ENCODE measurements around the gene TIMM21. TPM values are rescaled to one million over a fixed set of nuclear protein-coding genes. Genes with fewer than 3 reads are reported as not detected.
A peak's percentile ranks its signal among the peaks of the same experiment; 100 is the strongest.

The TIMM21 gene
- total RNA-seq, 3 donors from 2014 or later (not counting 1 experiment from before 2014, with no cell fraction given): 13.1 to 17.3 (median 16.1) TPM

- H3K27me3 Mint-ChIP-seq (ENCODE audit: low read depth in 2 of 2): peaks cover 6 to 11% of the 10 kb centered on the region in 2 donors
- H3K4me1 Mint-ChIP-seq: peaks cover 30 to 31% of the 10 kb centered on the region in 2 donors
- peak overlapping the region; percentile 97 for H3K4me3 Mint-ChIP-seq
- no peaks in the 10 kb centered on the region for H3K9me3 Mint-ChIP-seq
- peak overlapping the region; percentile 98 to 100 for H3K27ac Mint-ChIP-seq
- H3K27ac ChIP-seq (ENCODE audit: low read length): peak overlapping the region; percentile 96
- H3K9me3 ChIP-seq (ENCODE audit: control insufficient read depth, insufficient read depth, low read length): no peaks in the 10 kb centered on the region
- no peak for TF ChIP-seq CTCF (IDR thresholded peaks at IDR 0.05)
- peak overlapping the region; percentile 84 for H3K4me3 ChIP-seq (ENCODE audit: low read length)
- H3K27me3 ChIP-seq (ENCODE audit: control insufficient read depth, insufficient read depth, low read length): no peaks in the 10 kb centered on the region
- under 1% methylated on average over 28 of the region's 28 CpGs for WGBS (ENCODE audit: insufficient coverage)
- H3K36me3 Mint-ChIP-seq: no peaks in the 10 kb centered on the region
- peaks cover 5% of the 10 kb centered on the region for H3K36me3 ChIP-seq (ENCODE audit: control insufficient read depth, insufficient read depth, low read length)
- DNase-seq (no peak), ATAC-seq (no peak)
- intact Hi-C loops (cut with micrococcal nuclease): no loop called here
- H3K4me1 ChIP-seq (ENCODE audit: control insufficient read depth, insufficient read depth, low read length): peaks cover 15% of the 10 kb centered on the region
Observed at GRCh38 chr18:74147491-74147778, 888 bp upstream of the TIMM21 start.

- ATAC-seq (peak in 1 of 3 donors; percentile 1), DNase-seq (no peak)
- Histone ChIP-seq H3K9me3 (ENCODE audit: control insufficient read depth, insufficient read depth, low read length) (no peaks in the 10 kb centered on the region), H3K36me3 (ENCODE audit: control insufficient read depth, insufficient read depth, low read length) (peaks cover 5% of the 10 kb centered on the region), H3K27me3 (ENCODE audit: control insufficient read depth, insufficient read depth, low read length) (no peaks in the 10 kb centered on the region), H3K4me1 (ENCODE audit: control insufficient read depth, insufficient read depth, low read length) (peaks cover 15% of the 10 kb centered on the region), H3K4me3 (ENCODE audit: low read length) (peak overlapping the region; percentile 84), H3K27ac (ENCODE audit: low read length) (peak overlapping the region; percentile 96)
- peaks cover 39 to 40% of the 10 kb centered on the region in 2 donors for H3K4me1 Mint-ChIP-seq
- WGBS (ENCODE audit: insufficient coverage): under 1% methylated on average over 25 of the region's 25 CpGs
- TF ChIP-seq CTCF (IDR thresholded peaks at IDR 0.05): no peak
- H3K4me3 Mint-ChIP-seq: peak overlapping the region; percentile 97
- H3K9me3 Mint-ChIP-seq: no peaks in the 10 kb centered on the region
- H3K36me3 Mint-ChIP-seq: no peaks in the 10 kb centered on the region
- intact Hi-C loops (cut with micrococcal nuclease): loop anchor here (1.0 kb wide), 3 partner anchors 144 to 449 kb away; partner anchors contain the start of gene ZNF407
- H3K27ac Mint-ChIP-seq: peak overlapping the region; percentile 98 to 100
- peaks cover 4 to 6% of the 10 kb centered on the region in 2 donors for H3K27me3 Mint-ChIP-seq (ENCODE audit: low read depth in 2 of 2)
Observed at GRCh38 chr18:74148543-74149070, 284 bp downstream of the TIMM21 start.

GRCh38 chr18:74149878-74150277 lies 1.6 kb downstream of the TIMM21 start:
- peak overlapping the region; percentile 2 for H3K4me3 Mint-ChIP-seq
- Histone ChIP-seq H3K27ac (ENCODE audit: low read length) (no peak overlapping the region), H3K27me3 (ENCODE audit: control insufficient read depth, insufficient read depth, low read length) (no peaks in the 10 kb centered on the region), H3K4me1 (ENCODE audit: control insufficient read depth, insufficient read depth, low read length) (peaks cover 15% of the 10 kb centered on the region), H3K36me3 (ENCODE audit: control insufficient read depth, insufficient read depth, low read length) (peaks cover 8% of the 10 kb centered on the region), H3K9me3 (ENCODE audit: control insufficient read depth, insufficient read depth, low read length) (no peaks in the 10 kb centered on the region), H3K4me3 (ENCODE audit: low read length) (no peak overlapping the region)
- no peak for DNase-seq
- H3K36me3 Mint-ChIP-seq: no peaks in the 10 kb centered on the region
- intact Hi-C loops (cut with micrococcal nuclease): no loop called here
- no peaks in the 10 kb centered on the region for H3K9me3 Mint-ChIP-seq
- no peak overlapping the region for H3K27ac Mint-ChIP-seq
- H3K4me1 Mint-ChIP-seq: peaks cover 39 to 40% of the 10 kb centered on the region in 2 donors
- WGBS (ENCODE audit: insufficient coverage): 83% methylated on average over 4 of the region's 5 CpGs
- TF ChIP-seq CTCF (IDR thresholded peaks at IDR 0.05): no peak
- ATAC-seq: no peak
- no peaks in the 10 kb centered on the region for H3K27me3 Mint-ChIP-seq (ENCODE audit: low read depth in 2 of 2)

GRCh38 chr18:74152270-74152669 lies 3.9 kb downstream of the TIMM21 start:
- Mint-ChIP-seq H3K27ac (no peak overlapping the region), H3K27me3 (ENCODE audit: low read depth in 2 of 2) (no peaks in the 10 kb centered on the region), H3K36me3 (no peaks in the 10 kb centered on the region), H3K4me3 (no peak overlapping the region), H3K9me3 (no peaks in the 10 kb centered on the region), H3K4me1 (peaks cover 34 to 35% of the 10 kb centered on the region in 2 donors)
- 95% methylated on average over 6 of the region's 6 CpGs for whole genome bisulfite sequencing (ENCODE audit: insufficient coverage)
- Histone ChIP-seq H3K4me3 (ENCODE audit: low read length) (no peak overlapping the region), H3K36me3 (ENCODE audit: control insufficient read depth, insufficient read depth, low read length) (peaks cover 22% of the 10 kb centered on the region), H3K4me1 (ENCODE audit: control insufficient read depth, insufficient read depth, low read length) (peaks cover 11% of the 10 kb centered on the region), H3K27ac (ENCODE audit: low read length) (no peak overlapping the region), H3K9me3 (ENCODE audit: control insufficient read depth, insufficient read depth, low read length) (no peaks in the 10 kb centered on the region), H3K27me3 (ENCODE audit: control insufficient read depth, insufficient read depth, low read length) (no peaks in the 10 kb centered on the region)
- TF ChIP-seq CTCF (IDR thresholded peaks at IDR 0.05): no peak
- ATAC-seq (no peak), DNase-seq (no peak)
- intact Hi-C loops (cut with micrococcal nuclease): no loop called here

Measured in natural killer cell (primary cell).